Measurements from ENCODE around the gene REP15. TPM values are rescaled to one million over a fixed set of nuclear protein-coding genes. Genes with fewer than 3 reads are reported as not detected.
"Not testable (repeated sequence)": the region's sequence is repeated elsewhere in the genome, so short reads cannot be mapped to it uniquely, and the experiment has no call there.

Gene REP15
- total and polyA plus RNA-seq, 2 donors (not counting 1 experiment from before 2014, with no cell fraction given), result 0.44 TPM; not detected in 1

DNA sequence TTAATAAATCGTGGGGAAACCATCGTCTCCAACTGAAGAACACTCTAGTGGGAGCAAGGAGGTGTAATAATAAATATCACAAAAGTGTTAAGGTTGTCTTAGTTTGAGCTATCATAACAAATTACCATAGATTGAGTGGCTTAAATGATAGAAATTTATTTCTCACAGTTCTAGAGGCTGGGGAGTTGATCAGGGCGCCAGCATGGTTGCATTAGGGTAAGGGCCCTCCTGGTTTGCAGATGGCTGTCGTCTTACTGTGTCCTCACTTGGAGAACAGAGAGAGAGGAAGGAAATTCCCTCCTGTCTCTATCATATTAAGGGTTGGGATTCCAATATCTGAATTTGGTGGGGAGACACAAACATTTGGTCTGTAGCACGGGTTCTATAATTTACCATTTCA lies 47.4 kb downstream of the REP15 start:
- no peak overlapping the region for H3K9ac ChIP-seq (ENCODE audit: low read length)
- DNase-seq (no peak), ATAC-seq (ENCODE audit: low read depth) (no peak)
- no peak overlapping the region for H3K27ac ChIP-seq (ENCODE audit: low read length in 2 of 2)
- no peak overlapping the region for H3K4me3 ChIP-seq (ENCODE audit: control extremely low read depth in 1 of 5, extremely low read depth in 1 of 5, insufficient read depth in 1 of 5, low read depth in 2 of 5, low read length in 4 of 5)
- H3K4me3 Mint-ChIP-seq, result no peak overlapping the region
- H3K27me3 ChIP-seq (replicated peaks in 1 of 4; ENCODE audit: control extremely low read depth in 1 of 4, control insufficient read depth in 3 of 4, insufficient read depth in 4 of 4, low read length in 3 of 4), result no peaks in the 10 kb centered on the region
- no peaks in the 10 kb centered on the region for H3K9me3 ChIP-seq (ENCODE audit: control extremely low read depth in 1 of 3, control insufficient read depth in 2 of 3, insufficient read depth in 1 of 3, low read length in 2 of 3)
- H2AFZ ChIP-seq (ENCODE audit: insufficient read depth, low read depth, low read length, poor library complexity, severe bottlenecking), result no peak overlapping the region
- intact Hi-C loops (cut with micrococcal nuclease), result no loop called here
- H4K20me1 ChIP-seq (ENCODE audit: control insufficient read depth, insufficient read depth, low read length, poor library complexity, severe bottlenecking), result no peaks in the 10 kb centered on the region
- no peak overlapping the region for H3K27ac Mint-ChIP-seq
- POLR2A ChIA-PET, result no interaction called here
- H3K4me1 ChIP-seq (ENCODE audit: control insufficient read depth in 2 of 2, insufficient read depth in 2 of 2, low read length in 2 of 2), result no peaks in the 10 kb centered on the region
- H3K4me2 ChIP-seq (replicated peaks; ENCODE audit: low read depth, low read length, poor library complexity, severe bottlenecking), result no peak overlapping the region
- H3K27me3 Mint-ChIP-seq, result no peaks in the 10 kb centered on the region
- H3K4me1 Mint-ChIP-seq, result no peaks in the 10 kb centered on the region
- peaks cover 13 to 41% of the 10 kb centered on the region in 2 experiments for H3K36me3 ChIP-seq (replicated peaks in 1 of 2; ENCODE audit: control extremely low read depth in 1 of 2, control insufficient read depth in 1 of 2, extremely low read depth in 1 of 2, insufficient read depth in 2 of 2, low read length in 1 of 2)
- WGBS (ENCODE audit: insufficient coverage), result no CpG with 5 or more reads among the region's 5 CpGs
- CTCF ChIA-PET, result no interaction called here
- TF ChIP-seq, protein P1, sequence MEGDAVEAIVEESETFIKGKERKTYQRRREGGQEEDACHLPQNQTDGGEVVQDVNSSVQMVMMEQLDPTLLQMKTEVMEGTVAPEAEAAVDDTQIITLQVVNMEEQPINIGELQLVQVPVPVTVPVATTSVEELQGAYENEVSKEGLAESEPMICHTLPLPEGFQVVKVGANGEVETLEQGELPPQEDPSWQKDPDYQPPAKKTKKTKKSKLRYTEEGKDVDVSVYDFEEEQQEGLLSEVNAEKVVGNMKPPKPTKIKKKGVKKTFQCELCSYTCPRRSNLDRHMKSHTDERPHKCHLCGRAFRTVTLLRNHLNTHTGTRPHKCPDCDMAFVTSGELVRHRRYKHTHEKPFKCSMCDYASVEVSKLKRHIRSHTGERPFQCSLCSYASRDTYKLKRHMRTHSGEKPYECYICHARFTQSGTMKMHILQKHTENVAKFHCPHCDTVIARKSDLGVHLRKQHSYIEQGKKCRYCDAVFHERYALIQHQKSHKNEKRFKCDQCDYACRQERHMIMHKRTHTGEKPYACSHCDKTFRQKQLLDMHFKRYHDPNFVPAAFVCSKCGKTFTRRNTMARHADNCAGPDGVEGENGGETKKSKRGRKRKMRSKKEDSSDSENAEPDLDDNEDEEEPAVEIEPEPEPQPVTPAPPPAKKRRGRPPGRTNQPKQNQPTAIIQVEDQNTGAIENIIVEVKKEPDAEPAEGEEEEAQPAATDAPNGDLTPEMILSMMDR (IDR thresholded peaks at IDR 0.05), result no peak
- TF ChIP-seq EZH2 (IDR thresholded peaks at IDR 0.05; ENCODE audit: borderline replicate concordance, insufficient read depth, low read depth, low read length, poor library complexity, severe bottlenecking), result no peak
- no peaks in the 10 kb centered on the region for H3K9me3 Mint-ChIP-seq (ENCODE audit: insufficient read depth)
- H3K79me2 ChIP-seq (ENCODE audit: control insufficient read depth, insufficient read depth, low read length), result no peaks in the 10 kb centered on the region

GRCh38 chr12:27745734-27746133 lies 49.5 kb downstream of the REP15 start:
- H4K20me1 ChIP-seq (ENCODE audit: control insufficient read depth, insufficient read depth, low read length, poor library complexity, severe bottlenecking); intact Hi-C loops (cut with micrococcal nuclease); H3K27ac ChIP-seq (ENCODE audit: low read length in 2 of 2); H3K79me2 ChIP-seq (ENCODE audit: control insufficient read depth, insufficient read depth, low read length); H3K27me3 Mint-ChIP-seq; H3K27ac Mint-ChIP-seq; ATAC-seq (ENCODE audit: low read depth); H3K4me3 Mint-ChIP-seq; H3K9me3 Mint-ChIP-seq (ENCODE audit: insufficient read depth); H3K4me2 ChIP-seq (replicated peaks; ENCODE audit: low read depth, low read length, poor library complexity, severe bottlenecking); H3K27me3 ChIP-seq (replicated peaks in 1 of 4; ENCODE audit: control extremely low read depth in 1 of 4, control insufficient read depth in 3 of 4, insufficient read depth in 4 of 4, low read length in 3 of 4); POLR2A ChIA-PET; H2AFZ ChIP-seq (ENCODE audit: insufficient read depth, low read depth, low read length, poor library complexity, severe bottlenecking); H3K4me3 ChIP-seq (ENCODE audit: control extremely low read depth in 1 of 5, extremely low read depth in 1 of 5, insufficient read depth in 1 of 5, low read depth in 2 of 5, low read length in 4 of 5); H3K4me1 ChIP-seq (ENCODE audit: control insufficient read depth in 2 of 2, insufficient read depth in 2 of 2, low read length in 2 of 2); DNase-seq; H3K9ac ChIP-seq (ENCODE audit: low read length); H3K9me3 ChIP-seq (ENCODE audit: control extremely low read depth in 1 of 3, control insufficient read depth in 2 of 3, insufficient read depth in 1 of 3, low read length in 2 of 3); H3K4me1 Mint-ChIP-seq: not testable (repeated sequence)
- CTCF ChIA-PET, result interaction anchor here (0.6 to 1.5 kb wide), 3 partner anchors 35 to 193 kb away, joined by 3 read pairs; partner anchors contain the start of genes KLHL42 and MANSC4
- peaks cover 10 to 25% of the 10 kb centered on the region in 2 experiments for H3K36me3 ChIP-seq (replicated peaks in 1 of 2; ENCODE audit: control extremely low read depth in 1 of 2, control insufficient read depth in 1 of 2, extremely low read depth in 1 of 2, insufficient read depth in 2 of 2, low read length in 1 of 2)
- 100% methylated on average over 1 of the region's 1 CpG for WGBS (ENCODE audit: insufficient coverage)

Other genes starting within 250 kb of the REP15 start
- not detected in 2 replicates for gene SMCO2, start 249.7 kb upstream of the REP15 start, total RNA-seq
- gene SMCO2, start 249.7 kb upstream of the REP15 start, polyA plus RNA-seq, result 0.15 TPM in 1 of 2 replicates, not detected in the other
- 11.1 and 15.0 TPM in 2 replicates for gene PPFIBP1, start 172.2 kb upstream of the REP15 start, total RNA-seq
- 3.3 and 6.5 TPM in 2 replicates for gene PPFIBP1, start 172.2 kb upstream of the REP15 start, polyA plus RNA-seq
- 18.0 and 24.5 TPM in 2 replicates for gene MRPS35, start 14.4 kb downstream of the REP15 start, total RNA-seq
- 11.1 and 17.4 TPM in 2 replicates for gene MRPS35, start 14.4 kb downstream of the REP15 start, polyA plus RNA-seq
- gene KLHL42, start 83.8 kb downstream of the REP15 start, total RNA-seq, result 20.5 and 21.9 TPM in 2 replicates
- 9.5 and 11.5 TPM in 2 replicates for gene KLHL42, start 83.8 kb downstream of the REP15 start, polyA plus RNA-seq
- not detected in 2 replicates for gene MANSC4, start 83.8 kb downstream of the REP15 start, total RNA-seq
- gene MANSC4, start 83.8 kb downstream of the REP15 start, polyA plus RNA-seq, result 0.25 TPM in 1 of 2 replicates, not detected in the other

All from B cell (primary cell).